ENCODE results near the gene PRKG2. TPM values are rescaled to one million over a fixed set of nuclear protein-coding genes. Genes with fewer than 3 reads are reported as not detected.

The PRKG2 gene
- total RNA-seq, 1 donor: 0.72 TPM

- H3K9me3 ChIP-seq (ENCODE audit: low read depth, low read length): no peaks in the 10 kb centered on the region
- H3K27ac ChIP-seq (ENCODE audit: low read depth, low read length): no peak overlapping the region
- H3K79me2 ChIP-seq (ENCODE audit: insufficient read depth, low read length): no peaks in the 10 kb centered on the region
These were observed 7.2 kb downstream of the PRKG2 start for GRCh38 chr4:81207828-81208227.

GRCh38 chr4:81205302-81205701 is 9.7 kb downstream of the PRKG2 start:
- H3K4me1 ChIP-seq (ENCODE audit: insufficient read depth, low read length): no peaks in the 10 kb centered on the region
- no peak for TF ChIP-seq CTCF (IDR thresholded peaks at IDR 0.05; ENCODE audit: extremely low read depth, low read depth, low read length)

More at GRCh38 chr4:81207828-81208227, 7.2 kb downstream of the PRKG2 start:
- Histone ChIP-seq H3K27me3 (ENCODE audit: insufficient read depth, low read length) (peaks cover under 1% of the 10 kb centered on the region), H2AFZ (ENCODE audit: low read length) (no peak overlapping the region), H3K4me2 (ENCODE audit: insufficient read depth, low read length) (no peak overlapping the region), H4K20me1 (ENCODE audit: insufficient read depth, low read length) (no peaks in the 10 kb centered on the region), H3K36me3 (ENCODE audit: insufficient read depth, low read length) (no peaks in the 10 kb centered on the region), H3K4me3 (ENCODE audit: insufficient read depth, low read length) (no peak overlapping the region), H3K4me1 (ENCODE audit: insufficient read depth, low read length) (no peaks in the 10 kb centered on the region)
- TF ChIP-seq CTCF (IDR thresholded peaks at IDR 0.05; ENCODE audit: extremely low read depth, low read depth, low read length): no peak
- no peak for DNase-seq (ENCODE audit: insufficient read length, low spot score, missing footprints)

GRCh38 chr4:81204571-81204970 is 10.5 kb downstream of the PRKG2 start:
- no peaks in the 10 kb centered on the region for H3K9me3 ChIP-seq (ENCODE audit: low read depth, low read length)
- H3K4me3 ChIP-seq (ENCODE audit: insufficient read depth, low read length): no peak overlapping the region
- no peak for DNase-seq (ENCODE audit: insufficient read length, low spot score, missing footprints)
- no peaks in the 10 kb centered on the region for H3K36me3 ChIP-seq (ENCODE audit: insufficient read depth, low read length)
- no peak overlapping the region for H3K27ac ChIP-seq (ENCODE audit: low read depth, low read length)
- no peaks in the 10 kb centered on the region for H3K79me2 ChIP-seq (ENCODE audit: insufficient read depth, low read length)
- no peak overlapping the region for H3K4me2 ChIP-seq (ENCODE audit: insufficient read depth, low read length)
- no peak overlapping the region for H2AFZ ChIP-seq (ENCODE audit: low read length)
- H3K4me1 ChIP-seq (ENCODE audit: insufficient read depth, low read length): no peaks in the 10 kb centered on the region
- TF ChIP-seq CTCF (IDR thresholded peaks at IDR 0.05; ENCODE audit: extremely low read depth, low read depth, low read length): no peak
- H3K27me3 ChIP-seq (ENCODE audit: insufficient read depth, low read length): no peaks in the 10 kb centered on the region
- H4K20me1 ChIP-seq (ENCODE audit: insufficient read depth, low read length): no peaks in the 10 kb centered on the region

More at GRCh38 chr4:81205302-81205701, 9.7 kb downstream of the PRKG2 start:
- Histone ChIP-seq H3K27me3 (ENCODE audit: insufficient read depth, low read length) (no peaks in the 10 kb centered on the region), H3K9me3 (ENCODE audit: low read depth, low read length) (no peaks in the 10 kb centered on the region), H3K79me2 (ENCODE audit: insufficient read depth, low read length) (no peaks in the 10 kb centered on the region), H3K27ac (ENCODE audit: low read depth, low read length) (no peak overlapping the region), H3K4me2 (ENCODE audit: insufficient read depth, low read length) (no peak overlapping the region), H2AFZ (ENCODE audit: low read length) (no peak overlapping the region), H3K36me3 (ENCODE audit: insufficient read depth, low read length) (no peaks in the 10 kb centered on the region), H4K20me1 (ENCODE audit: insufficient read depth, low read length) (no peaks in the 10 kb centered on the region), H3K4me3 (ENCODE audit: insufficient read depth, low read length) (no peak overlapping the region)
- DNase-seq (ENCODE audit: insufficient read length, low spot score, missing footprints): no peak

- DNase-seq (ENCODE audit: insufficient read length, low spot score, missing footprints): no peak
- Histone ChIP-seq H2AFZ (ENCODE audit: low read length) (no peak overlapping the region), H3K4me1 (ENCODE audit: insufficient read depth, low read length) (no peaks in the 10 kb centered on the region), H3K36me3 (ENCODE audit: insufficient read depth, low read length) (no peaks in the 10 kb centered on the region), H3K4me3 (ENCODE audit: insufficient read depth, low read length) (no peak overlapping the region), H3K79me2 (ENCODE audit: insufficient read depth, low read length) (no peaks in the 10 kb centered on the region), H3K27me3 (ENCODE audit: insufficient read depth, low read length) (no peaks in the 10 kb centered on the region), H3K4me2 (ENCODE audit: insufficient read depth, low read length) (no peak overlapping the region), H3K9me3 (ENCODE audit: low read depth, low read length) (no peaks in the 10 kb centered on the region), H3K27ac (ENCODE audit: low read depth, low read length) (no peak overlapping the region), H4K20me1 (ENCODE audit: insufficient read depth, low read length) (no peaks in the 10 kb centered on the region)
- no peak for TF ChIP-seq CTCF (IDR thresholded peaks at IDR 0.05; ENCODE audit: extremely low read depth, low read depth, low read length)
These were observed 15.2 kb downstream of the PRKG2 start for GRCh38 chr4:81199831-81200230.
